ENCODE measurements around the gene RIPOR1. TPM values are rescaled to one million over a fixed set of nuclear protein-coding genes. Genes with fewer than 3 reads are reported as not detected.

The RIPOR1 gene
- total and polyA plus RNA-seq, 8 donors = 31.8 to 53.8 (median 36.2) TPM

- no peaks in the 10 kb centered on the region for H3K27me3 ChIP-seq
- peak overlapping the region; percentile 30 to 42 (median 38) for H3K27ac ChIP-seq
- ATAC-seq = peak; percentile 64 to 80 (median 72)
- 11 to 25% methylated on average over 4 of the region's 4 CpGs for WGBS, 2 donors
- no peaks in the 10 kb centered on the region for H3K36me3 ChIP-seq
- FAIRE-seq = no peak
- peaks cover 6 to 15% (median 10%) of the 10 kb centered on the region in 3 donors for H3K4me1 ChIP-seq
- TF ChIP-seq CTCF (IDR thresholded peaks at IDR 0.05) = no peak
- no peak overlapping the region for H3K4me3 ChIP-seq
- DNase-seq = peak in 3 of 6 donors; percentile 25 to 61 (median 49)
- intact Hi-C loops (cut with DNase I) = no loop called here
- H3K9me3 ChIP-seq = no peaks in the 10 kb centered on the region
Observed at GRCh38 chr16:67552476-67552875, 23.8 kb downstream of the RIPOR1 start.

- ATAC-seq (peak in 1 of 4 donors; percentile 46), FAIRE-seq (no peak)
- H3K27ac ChIP-seq = no peak overlapping the region
Observed at GRCh38 chr16:67555795-67556212, 27.2 kb downstream of the RIPOR1 start.

DNA sequence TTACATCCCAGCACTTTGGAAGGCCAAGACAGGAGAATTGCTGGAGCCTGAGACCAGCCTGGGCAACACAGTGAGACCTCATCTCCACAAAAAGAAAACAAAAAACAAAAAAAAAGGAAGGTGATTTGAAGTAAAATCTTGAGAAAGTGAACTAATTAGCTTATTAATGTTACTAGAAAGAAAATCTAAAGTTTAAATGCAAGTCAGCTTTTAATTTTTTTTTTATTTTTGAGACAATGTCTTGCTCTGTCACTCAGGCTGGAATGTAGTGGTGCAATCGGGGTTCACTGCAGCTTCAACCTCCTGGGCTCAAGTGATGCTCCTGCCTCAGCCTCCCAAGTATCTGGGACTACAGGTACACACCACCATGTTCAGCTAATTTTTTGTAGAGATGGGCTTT, 30.2 kb downstream of the RIPOR1 start:
- TF ChIP-seq CTCF (IDR thresholded peaks at IDR 0.05) = no peak
- H3K4me1 ChIP-seq = peaks cover 0 to 11% (median 6%) of the 10 kb centered on the region in 3 donors
- no peak overlapping the region for H3K27ac ChIP-seq
- H3K4me3 ChIP-seq = no peak overlapping the region
- no peaks in the 10 kb centered on the region for H3K27me3 ChIP-seq
- DNase-seq (no peak), ATAC-seq (no peak), FAIRE-seq (no peak)
- no peaks in the 10 kb centered on the region for H3K9me3 ChIP-seq
- intact Hi-C loops (cut with DNase I) = no loop called here
- 59 to 76% methylated on average over 1 of the region's 1 CpG for WGBS, 2 donors
- H3K36me3 ChIP-seq = no peaks in the 10 kb centered on the region

More at GRCh38 chr16:67555795-67556212, 27.2 kb downstream of the RIPOR1 start:
- WGBS, 2 donors = 63 to 70% methylated on average over 3 of the region's 3 CpGs
- no peaks in the 10 kb centered on the region for H3K9me3 ChIP-seq
- peaks cover 6 to 17% (median 10%) of the 10 kb centered on the region in 3 donors for H3K4me1 ChIP-seq
- H3K27me3 ChIP-seq = no peaks in the 10 kb centered on the region
- intact Hi-C loops (cut with DNase I) = no loop called here
- DNase-seq = no peak
- no peak overlapping the region for H3K4me3 ChIP-seq
- no peak for TF ChIP-seq CTCF (IDR thresholded peaks at IDR 0.05)
- no peaks in the 10 kb centered on the region for H3K36me3 ChIP-seq

GRCh38 chr16:67560827-67561342, 32.3 kb downstream of the RIPOR1 start:
- no peaks in the 10 kb centered on the region for H3K36me3 ChIP-seq
- DNase-seq = peak in 1 of 6 donors; percentile 26
- no peaks in the 10 kb centered on the region for H3K27me3 ChIP-seq
- peak overlapping the region in 1 of 4 donors; percentile 99 for H3K27ac ChIP-seq
- WGBS, 2 donors = 65 to 82% methylated on average over 8 of the region's 8 CpGs
- peaks cover 13 to 17% (median 14%) of the 10 kb centered on the region in 3 donors for H3K4me1 ChIP-seq
- ATAC-seq = no peak
- no peak for TF ChIP-seq CTCF (IDR thresholded peaks at IDR 0.05)
- no peak for FAIRE-seq
- intact Hi-C loops (cut with DNase I) = no loop called here
- no peak overlapping the region for H3K4me3 ChIP-seq
- H3K9me3 ChIP-seq = no peaks in the 10 kb centered on the region

- WGBS, 2 donors = 4 to 5% methylated on average over 8 of the region's 8 CpGs
- Histone ChIP-seq H3K4me3 (peak overlapping the region; percentile 24 to 97 (median 94)), H3K27me3 (no peaks in the 10 kb centered on the region), H3K27ac (peak overlapping the region; percentile 99), H3K36me3 (no peaks in the 10 kb centered on the region), H3K4me1 (peaks cover 13 to 17% (median 14%) of the 10 kb centered on the region in 3 donors), H3K9me3 (no peaks in the 10 kb centered on the region)
- ATAC-seq (no peak), FAIRE-seq (no peak), DNase-seq (peak in 1 of 6 donors; percentile 30)
- no peak for TF ChIP-seq CTCF (IDR thresholded peaks at IDR 0.05)
- intact Hi-C loops (cut with DNase I) = no loop called here
Observed at GRCh38 chr16:67561501-67561823, 32.8 kb downstream of the RIPOR1 start.
